Measurements from ENCODE around the gene CYP3A7.

- TF ChIP-seq MAX (IDR thresholded peaks at IDR 0.05; ENCODE audit: insufficient read depth, insufficient read length) (no peak), POLR2A (IDR thresholded peaks at IDR 0.05; ENCODE audit: low read depth, low read length) (no peak), POLR2AphosphoS5 (IDR thresholded peaks at IDR 0.05; ENCODE audit: insufficient read depth, low read depth, low read length) (no peak), EZH2 (IDR thresholded peaks at IDR 0.05; ENCODE audit: borderline replicate concordance, low read depth, low read length, severe bottlenecking) (no peak), MYC (IDR thresholded peaks at IDR 0.05; ENCODE audit: low read depth, low read length) (no peak), GATA2 (IDR thresholded peaks at IDR 0.05; ENCODE audit: insufficient read depth, insufficient read length, low read depth, low read length) (no peak), JUN (IDR thresholded peaks at IDR 0.05; ENCODE audit: borderline replicate concordance, insufficient read depth, insufficient read length, low read depth) (no peak)
- TF ChIP-seq, protein P1, sequence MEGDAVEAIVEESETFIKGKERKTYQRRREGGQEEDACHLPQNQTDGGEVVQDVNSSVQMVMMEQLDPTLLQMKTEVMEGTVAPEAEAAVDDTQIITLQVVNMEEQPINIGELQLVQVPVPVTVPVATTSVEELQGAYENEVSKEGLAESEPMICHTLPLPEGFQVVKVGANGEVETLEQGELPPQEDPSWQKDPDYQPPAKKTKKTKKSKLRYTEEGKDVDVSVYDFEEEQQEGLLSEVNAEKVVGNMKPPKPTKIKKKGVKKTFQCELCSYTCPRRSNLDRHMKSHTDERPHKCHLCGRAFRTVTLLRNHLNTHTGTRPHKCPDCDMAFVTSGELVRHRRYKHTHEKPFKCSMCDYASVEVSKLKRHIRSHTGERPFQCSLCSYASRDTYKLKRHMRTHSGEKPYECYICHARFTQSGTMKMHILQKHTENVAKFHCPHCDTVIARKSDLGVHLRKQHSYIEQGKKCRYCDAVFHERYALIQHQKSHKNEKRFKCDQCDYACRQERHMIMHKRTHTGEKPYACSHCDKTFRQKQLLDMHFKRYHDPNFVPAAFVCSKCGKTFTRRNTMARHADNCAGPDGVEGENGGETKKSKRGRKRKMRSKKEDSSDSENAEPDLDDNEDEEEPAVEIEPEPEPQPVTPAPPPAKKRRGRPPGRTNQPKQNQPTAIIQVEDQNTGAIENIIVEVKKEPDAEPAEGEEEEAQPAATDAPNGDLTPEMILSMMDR (IDR thresholded peaks at IDR 0.05; ENCODE audit: extremely low read depth in 1 of 2, insufficient read depth in 1 of 2, low read depth in 1 of 2, low read length in 2 of 2) = no peak
Measured at GRCh38 chr7:99707096-99707495, 27.9 kb downstream of the CYP3A7 start.

All from endothelial cell of umbilical vein (primary cell).